Measurements from ENCODE around the gene SGCA. TPM values are rescaled to one million over a fixed set of nuclear protein-coding genes. Genes with fewer than 3 reads are reported as not detected.

SGCA gene
- total RNA-seq, 4 donors from 2014 or later: 2.1 to 5.8 (median 4.0) TPM

DNA sequence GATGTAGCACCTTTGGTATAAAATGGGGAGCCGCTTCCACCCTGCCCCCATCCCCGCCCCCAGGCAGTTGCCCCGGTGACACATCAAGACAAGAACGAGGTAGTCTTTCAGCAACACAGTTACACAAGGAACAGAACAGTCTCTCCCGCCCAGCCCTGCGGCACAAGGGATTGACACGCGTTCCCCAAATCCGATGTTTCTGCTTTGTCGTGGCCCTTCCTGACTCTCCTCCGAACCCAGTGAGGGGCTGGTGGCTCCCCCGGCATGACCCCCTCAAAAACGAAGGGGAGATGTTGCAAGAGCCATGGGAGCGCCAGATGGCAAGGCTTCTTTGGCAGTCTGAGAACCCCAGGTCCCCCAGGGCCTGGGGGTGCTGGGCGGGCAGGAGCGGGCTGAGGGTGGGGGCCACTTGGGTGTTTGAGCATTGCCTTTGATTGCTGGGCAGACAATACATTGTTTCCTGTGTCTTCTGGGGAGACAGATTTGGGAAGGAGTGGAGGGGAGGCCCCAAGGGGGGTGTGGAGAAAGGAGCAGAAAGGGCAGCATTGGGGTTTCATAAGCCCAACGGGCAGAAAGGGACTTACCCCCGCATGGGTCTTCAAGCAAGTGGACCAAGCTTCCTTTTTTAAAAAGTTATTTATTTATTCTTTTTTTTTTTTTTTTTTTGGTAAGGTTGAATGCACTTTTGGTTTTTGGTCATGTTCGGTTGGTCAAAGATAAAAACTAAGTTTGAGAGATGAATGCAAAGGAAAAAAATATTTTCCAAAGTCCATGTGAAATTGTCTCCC, 19.0 kb downstream of the SGCA start:
- Histone ChIP-seq H3K4me3 (no peak overlapping the region), H3K36me3 (peaks cover 28% of the 10 kb centered on the region), H3K27ac (peak overlapping the region; percentile 79), H3K27me3 (no peaks in the 10 kb centered on the region), H3K9me3 (no peaks in the 10 kb centered on the region), H3K4me1 (peaks cover 46% of the 10 kb centered on the region)
- TF ChIP-seq POLR2AphosphoS5 (IDR thresholded peaks at IDR 0.05) (peak in 2 of 3 donors; percentile 23 to 27), EP300 (IDR thresholded peaks at IDR 0.05) (no peak)
- 25% methylated on average over 15 of the region's 19 CpGs for WGBS
- peak; percentile 91 to 93 for DNase-seq (ENCODE audit: low spot score in 2 of 2)

DNA sequence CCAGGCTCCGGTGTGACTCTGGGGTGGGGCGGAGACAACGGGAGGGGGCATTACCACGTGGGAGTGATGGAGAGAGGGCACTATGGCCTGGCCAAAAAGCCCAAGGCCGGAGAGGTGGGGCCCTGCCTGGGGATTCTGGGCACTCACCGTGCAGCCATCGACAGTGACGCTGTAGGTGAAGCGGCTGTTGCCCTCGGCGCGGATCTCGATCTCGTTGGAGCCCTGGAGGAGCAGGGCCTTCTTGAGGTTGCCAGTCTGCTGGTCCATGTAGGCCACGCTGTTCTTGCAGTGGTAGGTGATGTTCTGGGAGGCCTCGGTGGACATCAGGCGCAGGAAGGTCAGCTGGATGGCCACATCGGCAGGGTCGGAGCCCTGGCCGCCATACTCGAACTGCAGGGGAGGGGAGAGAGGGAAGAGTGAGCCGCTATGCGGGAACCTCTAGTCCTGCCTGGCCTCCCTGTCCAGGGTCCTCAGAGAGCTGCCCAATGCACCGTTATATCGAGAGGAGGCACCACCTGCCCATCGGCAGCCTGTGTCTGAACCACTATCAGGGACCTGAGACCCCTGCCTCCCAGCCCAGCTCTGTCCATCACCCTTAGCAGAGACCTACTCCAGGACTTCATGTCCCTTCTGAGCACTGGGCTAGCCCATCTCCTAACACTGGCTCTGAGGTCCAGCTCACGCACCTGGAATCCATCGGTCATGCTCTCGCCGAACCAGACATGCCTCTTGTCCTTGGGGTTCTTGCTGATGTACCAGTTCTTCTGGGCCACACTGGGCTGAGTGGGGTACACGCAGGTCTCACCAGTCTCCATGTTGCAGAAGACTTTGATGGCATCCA, 20.0 kb downstream of the SGCA start:
- H3K4me3 ChIP-seq: no peak overlapping the region
- no peak for TF ChIP-seq POLR2A (IDR thresholded peaks at IDR 0.05)
- peaks cover 44% of the 10 kb centered on the region for H3K4me1 ChIP-seq
- H3K9me3 ChIP-seq: no peaks in the 10 kb centered on the region
- WGBS: 67% methylated on average over 26 of the region's 31 CpGs
- peak overlapping the region; percentile 79 for H3K27ac ChIP-seq
- H3K27me3 ChIP-seq: no peaks in the 10 kb centered on the region
- no peak for DNase-seq (ENCODE audit: low spot score in 2 of 2)
- H3K36me3 ChIP-seq: peaks cover 33% of the 10 kb centered on the region

- H3K4me1 ChIP-seq: peaks cover 34% of the 10 kb centered on the region
- peaks cover 37% of the 10 kb centered on the region for H3K36me3 ChIP-seq
- 64% methylated on average over 23 of the region's 24 CpGs for WGBS
- DNase-seq (ENCODE audit: low spot score in 2 of 2): no peak
- no peak overlapping the region for H3K27ac ChIP-seq
- H3K4me3 ChIP-seq: no peak overlapping the region
- no peak for TF ChIP-seq EP300 (IDR thresholded peaks at IDR 0.05)
- TF ChIP-seq POLR2AphosphoS5 (IDR thresholded peaks at IDR 0.05): no peak
- no peak for TF ChIP-seq POLR2A (IDR thresholded peaks at IDR 0.05)
- no peak for TF ChIP-seq CTCF (IDR thresholded peaks at IDR 0.05)
- H3K9me3 ChIP-seq: no peaks in the 10 kb centered on the region
- no peaks in the 10 kb centered on the region for H3K27me3 ChIP-seq
Measured at GRCh38 chr17:50186661-50187393, 21.0 kb downstream of the SGCA start.

- no peaks in the 10 kb centered on the region for H3K27me3 ChIP-seq
- H3K4me3 ChIP-seq: no peak overlapping the region
- no peak overlapping the region for H3K27ac ChIP-seq
- peaks cover 42% of the 10 kb centered on the region for H3K36me3 ChIP-seq
- no peak for DNase-seq (ENCODE audit: low spot score in 2 of 2)
- peaks cover 29% of the 10 kb centered on the region for H3K4me1 ChIP-seq
- no peaks in the 10 kb centered on the region for H3K9me3 ChIP-seq
- 63% methylated on average over 4 of the region's 4 CpGs for WGBS
- no peak for TF ChIP-seq CTCF (IDR thresholded peaks at IDR 0.05)
- no peak for TF ChIP-seq POLR2AphosphoS5 (IDR thresholded peaks at IDR 0.05)
- TF ChIP-seq POLR2A (IDR thresholded peaks at IDR 0.05): no peak
- no peak for TF ChIP-seq EP300 (IDR thresholded peaks at IDR 0.05)
Measured at GRCh38 chr17:50187394-50187725, 21.6 kb downstream of the SGCA start.

GRCh38 chr17:50187751-50188530, 22.1 kb downstream of the SGCA start:
- Histone ChIP-seq H3K4me3 (no peak overlapping the region), H3K27ac (no peak overlapping the region), H3K9me3 (no peaks in the 10 kb centered on the region), H3K4me1 (peaks cover 23% of the 10 kb centered on the region), H3K36me3 (peaks cover 48% of the 10 kb centered on the region), H3K27me3 (no peaks in the 10 kb centered on the region)
- TF ChIP-seq CTCF (IDR thresholded peaks at IDR 0.05) (no peak), POLR2AphosphoS5 (IDR thresholded peaks at IDR 0.05) (no peak), POLR2A (IDR thresholded peaks at IDR 0.05) (no peak), EP300 (IDR thresholded peaks at IDR 0.05) (no peak)
- DNase-seq (ENCODE audit: low spot score in 2 of 2): no peak
- 70% methylated on average over 17 of the region's 17 CpGs for WGBS

All from suprapubic skin (tissue), 4 donors.